ENCODE data around the gene MZB1. TPM values are rescaled to one million over a fixed set of nuclear protein-coding genes. Genes with fewer than 3 reads are reported as not detected.

Gene MZB1
- total and polyA plus RNA-seq, 8 donors = 0.28 to 11.6 (median 0.67) TPM; not detected in 3

- Histone ChIP-seq H3K36me3 (no peaks in the 10 kb centered on the region), H3K4me1 (peaks cover 0 to 22% (median 20%) of the 10 kb centered on the region in 3 donors), H3K9me3 (no peaks in the 10 kb centered on the region), H3K4me3 (no peak overlapping the region), H3K27ac (no peak overlapping the region), H3K27me3 (no peaks in the 10 kb centered on the region)
- TF ChIP-seq CTCF (IDR thresholded peaks at IDR 0.05) = no peak
- FAIRE-seq = no peak
- no peak for ATAC-seq
- WGBS, 2 donors = 87 to 90% methylated on average over 2 of the region's 2 CpGs
- DNase-seq = no peak
- intact Hi-C loops (cut with DNase I) = no loop called here
These were observed 49.7 kb downstream of the MZB1 start for GRCh38 chr5:139340051-139340450.

Other genes starting within 250 kb of the MZB1 start
- gene SIL1, start 191.5 kb downstream of the MZB1 start, total RNA-seq = 10 to 100 TPM; 38.6 to 68.2 (median 54.6) TPM
- gene SIL1, start 191.5 kb downstream of the MZB1 start, polyA plus RNA-seq = 100 to 1,000 TPM in 1 of 2 donors, 10 to 100 TPM in 1; 54.8 to 119 TPM
- 100 to 1,000 TPM in 1 of 6 donors, 10 to 100 TPM in 5; 52.5 to 101 (median 77.6) TPM for gene MATR3, start 96.2 kb downstream of the MZB1 start, total RNA-seq
- gene MATR3, start 96.2 kb downstream of the MZB1 start, polyA plus RNA-seq = 100 to 1,000 TPM in 1 of 2 donors, 10 to 100 TPM in 1; 47.0 to 104 TPM
- gene PAIP2, start 48.1 kb downstream of the MZB1 start, total RNA-seq = 10 to 100 TPM; 18.2 to 33.7 (median 27.3) TPM
- gene PAIP2, start 48.1 kb downstream of the MZB1 start, polyA plus RNA-seq = 10 to 100 TPM; 23.8 to 57.4 TPM
- gene SLC23A1, start 6.6 kb downstream of the MZB1 start, total RNA-seq = 1 to 10 TPM in 4 of 6 donors, under 1 TPM in 2; 0.49 to 1.6 (median 1.2) TPM
- 1 to 10 TPM; 1.7 to 2.1 TPM for gene SLC23A1, start 6.6 kb downstream of the MZB1 start, polyA plus RNA-seq
- under 1 TPM; 0.19 to 0.38 (median 0.31) TPM for gene PROB1, start 5.2 kb upstream of the MZB1 start, total RNA-seq
- gene PROB1, start 5.2 kb upstream of the MZB1 start, polyA plus RNA-seq = under 1 TPM; 0.34 to 0.38 TPM
- 1 to 10 TPM; 1.8 to 3.5 (median 3.1) TPM for gene SPATA24, start 14.2 kb upstream of the MZB1 start, total RNA-seq
- 1 to 10 TPM; 4.6 to 9.8 TPM for gene SPATA24, start 14.2 kb upstream of the MZB1 start, polyA plus RNA-seq
- 1 to 10 TPM; 1.1 to 5.8 (median 1.9) TPM for gene DNAJC18, start 49.6 kb upstream of the MZB1 start, total RNA-seq
- 1 to 10 TPM; 1.6 to 5.1 TPM for gene DNAJC18, start 49.6 kb upstream of the MZB1 start, polyA plus RNA-seq
- gene ECSCR, start 72.8 kb upstream of the MZB1 start, total RNA-seq = 1 to 10 TPM; 1.0 to 4.3 (median 2.1) TPM
- 1 to 10 TPM; 5.1 to 8.3 TPM for gene ECSCR, start 72.8 kb upstream of the MZB1 start, polyA plus RNA-seq
- gene SMIM33, start 81.1 kb upstream of the MZB1 start, total RNA-seq = not detected
- gene SMIM33, start 81.1 kb upstream of the MZB1 start, polyA plus RNA-seq = not detected
- 10 to 100 TPM in 2 of 6 donors, 1 to 10 TPM in 4; 3.1 to 19.7 (median 6.3) TPM for gene STING1, start 92.8 kb upstream of the MZB1 start, total RNA-seq
- gene STING1, start 92.8 kb upstream of the MZB1 start, polyA plus RNA-seq = 10 to 100 TPM in 1 of 2 donors, 1 to 10 TPM in 1; 9.3 to 19.2 TPM
- gene UBE2D2, start 171.4 kb upstream of the MZB1 start, total RNA-seq = 10 to 100 TPM; 36.5 to 59.3 (median 47.0) TPM
- gene UBE2D2, start 171.4 kb upstream of the MZB1 start, polyA plus RNA-seq = 10 to 100 TPM; 38.8 to 47.7 TPM

All from pancreas (tissue), 10 donors.